Ovary (tissue), 9 donors: ENCODE measurements around the gene TPST1. TPM values are rescaled to one million over a fixed set of nuclear protein-coding genes. Genes with fewer than 3 reads are reported as not detected.

Source experiments
- DNase-seq, 5 donors: peaks; one replicate each; pipeline ENCODE4 v3.0.0-alpha.2; 2019 to 2020
- H3K27ac ChIP-seq, 2 donors: fragments of 200-600 bp; one replicate each; pipeline versions ENCODE4 v1.5.1 to v1.8.0; 2019 to 2022
- H3K27me3 ChIP-seq: fragments of 200-600 bp; one replicate; pipeline ENCODE4 v1.8.0; 2022
- H3K36me3 ChIP-seq: fragments of 200-600 bp; sonication (generic); one replicate; pipeline ENCODE4 v1.5.1; 2019
- H3K4me1 ChIP-seq: one replicate; pipeline ENCODE4 v1.8.1; 2013; ENCODE audit warnings: mild to moderate bottlenecking, moderate library complexity; ENCODE audit not compliant: insufficient read depth
- H3K4me3 ChIP-seq: fragments of 200-600 bp; sonication (generic); one replicate; pipeline ENCODE4 v1.5.1; 2017
- H3K9me3 ChIP-seq, 2 donors: fragments of 200-600 bp in 1 of 2; sonication (generic) in 1 of 2; one replicate each; pipeline versions ENCODE4 v1.5.1 to v1.8.1; 2013 to 2019; ENCODE audit warnings: mild to moderate bottlenecking in 1 of 2, moderate library complexity in 1 of 2
- EP300 ChIP-seq: sonication (generic); formaldehyde crosslinking; IDR thresholded peaks from one replicate; pipeline ENCODE4 v1.6.1; 2017; ENCODE audit warnings: antibody characterized with exemption
- POLR2A ChIP-seq: fragments of 450-650 bp; IDR thresholded peaks from one replicate; pipeline ENCODE4 v1.6.1; 2017; ENCODE audit warnings: antibody characterized with exemption, mild to moderate bottlenecking, moderate library complexity
- WGBS, 3 donors: extraction: QIAGEN DNeasy Blood & Tissue Kit in 1 of 3; methylation state at CpG; one replicate each; pipeline versions ENCODE4 v1.1.5 to v1.1.7; 2013 to 2017; 5-methylcytosine and 5-hydroxymethylcytosine counted together
- intact Hi-C, 4 donors: fragments of 100-400 bp; cut with DNase I; formaldehyde crosslinking; loops; one replicate each; pipeline versions ENCODE4 v1.11.0 to v1.15.1; 2022 to 2023
- polyA plus RNA-seq, 2 donors: library from polyadenylated mRNA; stranded (reverse); fragments of 200-250 nt in 1 of 2; fragments of 350-450 nt in 1 of 2; fragmentation: Illumina TruSeq in 1 of 2; extraction: RNeasy Lipid Tissue Mini Kit (QIAGEN cat#74804) in 1 of 2; gene quantifications; one replicate each; pipeline ENCODE4 v1.2.3, GENCODE V29; 2013 to 2014
- total RNA-seq, 7 donors: library from RNA; depleted of rRNA in 2 of 7; stranded (reverse); fragments of >200 nt in 2 of 7; fragmentation: NEBNext Ultra II Directional in 3 of 7; extraction: Animal tissue kit (Norgen Biotek cat#: 25700) in 3 of 7; gene quantifications; one replicate each; pipeline versions ENCODE4 v1.1.0 to v1.2.4, GENCODE V29; 2016 to 2023
- TF ChIP-seq, protein P1 (sequence below), 3 donors: fragments of 450-650 bp in 2 of 3; fragments of 200-600 bp in 1 of 3; IDR thresholded peaks; one replicate each; pipeline versions ENCODE4 v1.5.1 to v1.8.0; 2016 to 2022; ENCODE audit warnings: antibody characterized with exemption in 3 of 3, mild to moderate bottlenecking in 1 of 3
- donor health status: DM: no; HTN: no; CAD: no; lungs with moderate emphysema.
- donor health status: DM: no; HTN: no; CAD: no.
- donor health status: Bipolar disorder and iron deficiency.
- donor health status: DM: yes; HTN: yes; CAD: no.
- donor health status: DM: no; HTN: no; CAD: no.
- donor health status: DM: yes; HTN: yes; CAD: no.

The TPST1 gene
- total and polyA plus RNA-seq, 9 donors: 18.9 to 42.6 (median 30.3) TPM

DNA sequence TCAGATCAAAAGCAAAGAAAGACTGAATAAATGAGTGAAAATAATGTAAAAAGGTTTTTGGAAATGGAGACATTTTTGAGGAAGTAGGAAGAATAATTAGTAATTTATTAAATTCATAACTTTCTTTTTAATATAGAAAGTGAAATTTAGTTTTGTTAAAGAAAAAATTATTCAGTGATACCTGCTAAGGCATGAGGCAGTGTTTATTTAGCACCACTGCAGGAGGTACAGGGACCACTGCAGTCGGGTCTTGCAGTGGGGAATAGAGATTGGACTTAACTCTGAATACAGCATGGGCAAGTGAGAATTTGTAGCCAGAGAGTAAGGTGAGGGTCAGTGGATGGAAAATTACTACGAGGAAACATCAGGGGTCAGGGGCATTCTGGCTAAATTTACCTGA is 39.9 kb downstream of the TPST1 start:
- no peak for TF ChIP-seq POLR2A
- TF ChIP-seq, protein P1, sequence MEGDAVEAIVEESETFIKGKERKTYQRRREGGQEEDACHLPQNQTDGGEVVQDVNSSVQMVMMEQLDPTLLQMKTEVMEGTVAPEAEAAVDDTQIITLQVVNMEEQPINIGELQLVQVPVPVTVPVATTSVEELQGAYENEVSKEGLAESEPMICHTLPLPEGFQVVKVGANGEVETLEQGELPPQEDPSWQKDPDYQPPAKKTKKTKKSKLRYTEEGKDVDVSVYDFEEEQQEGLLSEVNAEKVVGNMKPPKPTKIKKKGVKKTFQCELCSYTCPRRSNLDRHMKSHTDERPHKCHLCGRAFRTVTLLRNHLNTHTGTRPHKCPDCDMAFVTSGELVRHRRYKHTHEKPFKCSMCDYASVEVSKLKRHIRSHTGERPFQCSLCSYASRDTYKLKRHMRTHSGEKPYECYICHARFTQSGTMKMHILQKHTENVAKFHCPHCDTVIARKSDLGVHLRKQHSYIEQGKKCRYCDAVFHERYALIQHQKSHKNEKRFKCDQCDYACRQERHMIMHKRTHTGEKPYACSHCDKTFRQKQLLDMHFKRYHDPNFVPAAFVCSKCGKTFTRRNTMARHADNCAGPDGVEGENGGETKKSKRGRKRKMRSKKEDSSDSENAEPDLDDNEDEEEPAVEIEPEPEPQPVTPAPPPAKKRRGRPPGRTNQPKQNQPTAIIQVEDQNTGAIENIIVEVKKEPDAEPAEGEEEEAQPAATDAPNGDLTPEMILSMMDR (IDR thresholded peaks at IDR 0.05): no peak
- TF ChIP-seq EP300: no peak
- Histone ChIP-seq H3K27me3 (no peaks in the 10 kb centered on the region), H3K27ac (no peak overlapping the region), H3K9me3 (no peaks in the 10 kb centered on the region), H3K4me1 (peaks cover 5% of the 10 kb centered on the region), H3K4me3 (no peak overlapping the region), H3K36me3 (no peaks in the 10 kb centered on the region)
- 52 to 72% (median 60%) methylated on average over 2 of the region's 2 CpGs for WGBS, 3 donors
- DNase-seq: no peak
- intact Hi-C loops: no loop called here

DNA sequence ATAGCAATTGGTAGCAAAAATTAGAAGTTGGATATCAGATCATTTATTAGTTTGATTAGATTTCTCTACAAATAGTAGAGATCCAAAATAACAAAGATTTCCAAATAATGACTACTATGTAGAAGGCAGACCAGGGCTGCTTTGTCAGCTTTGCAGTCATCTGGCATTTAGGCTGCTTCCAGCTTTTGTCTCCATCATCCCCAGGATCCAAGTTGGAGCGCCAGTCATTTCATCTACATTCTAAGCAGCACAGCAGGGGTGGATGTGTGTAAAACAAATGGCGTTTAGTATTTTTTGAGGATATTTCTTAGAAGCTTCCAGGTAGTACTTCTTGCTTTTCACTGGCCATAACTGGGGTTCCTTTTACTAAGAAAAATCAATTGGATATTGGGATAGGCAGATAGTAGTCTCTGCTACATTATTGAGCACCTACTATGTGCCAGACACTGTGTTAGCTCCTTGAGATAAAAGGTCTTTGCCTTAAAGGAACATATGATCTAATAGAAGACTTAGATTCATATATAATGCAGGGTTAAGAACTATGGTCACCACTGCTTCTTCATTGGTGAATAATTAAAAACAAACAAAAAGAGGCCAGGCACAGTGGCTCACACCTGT is 41.5 kb downstream of the TPST1 start:
- Histone ChIP-seq H3K4me1 (peaks cover 5% of the 10 kb centered on the region), H3K4me3 (no peak overlapping the region), H3K9me3 (no peaks in the 10 kb centered on the region), H3K27me3 (no peaks in the 10 kb centered on the region), H3K36me3 (no peaks in the 10 kb centered on the region), H3K27ac (no peak overlapping the region)
- TF ChIP-seq POLR2A: no peak
- TF ChIP-seq, protein P1 (IDR thresholded peaks at IDR 0.05): no peak
- no peak for TF ChIP-seq EP300
- intact Hi-C loops: no loop called here
- DNase-seq: no peak
- 93 to 99% (median 95%) methylated on average over 2 of the region's 2 CpGs for WGBS, 3 donors

DNA sequence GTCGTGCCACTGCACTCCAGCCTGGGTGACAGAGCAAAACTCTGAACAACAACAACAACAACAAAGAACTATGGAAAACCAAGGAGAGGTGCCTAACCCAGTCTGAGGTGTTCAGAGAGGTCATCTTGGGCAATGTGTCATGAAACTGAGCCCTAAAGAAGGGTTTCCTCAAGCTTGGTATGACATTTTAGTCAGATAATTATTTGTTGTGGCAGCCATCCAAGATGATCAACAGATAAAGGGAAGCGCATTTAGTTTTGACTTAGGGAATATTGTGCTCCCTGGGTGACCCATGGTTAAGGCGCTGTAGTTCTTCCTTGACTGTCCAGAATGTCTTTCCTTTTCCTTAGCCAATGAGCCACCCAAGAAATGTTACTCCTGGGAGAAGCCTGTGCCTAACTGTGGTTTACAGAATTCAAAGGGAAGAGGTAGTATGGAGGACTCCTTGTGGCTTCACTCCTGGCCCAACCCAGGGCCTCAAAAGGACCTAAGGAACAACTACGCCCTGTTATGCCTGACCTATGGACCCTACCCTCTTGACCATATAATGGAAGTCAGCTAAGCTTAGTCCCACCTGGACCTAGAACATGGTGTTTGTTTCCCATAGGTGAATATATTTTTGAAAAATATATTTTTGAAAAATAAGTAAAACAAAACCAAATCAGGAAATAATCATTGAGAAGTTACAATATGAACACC is 42.4 kb downstream of the TPST1 start:
- no peaks in the 10 kb centered on the region for H3K27me3 ChIP-seq
- no peak for TF ChIP-seq POLR2A
- TF ChIP-seq, protein P1 (IDR thresholded peaks at IDR 0.05): no peak
- no peak for TF ChIP-seq EP300
- WGBS, 3 donors: 92 to 97% (median 95%) methylated on average over 4 of the region's 4 CpGs
- H3K27ac ChIP-seq: no peak overlapping the region
- no peak for DNase-seq
- H3K4me3 ChIP-seq: no peak overlapping the region
- intact Hi-C loops: no loop called here
- no peaks in the 10 kb centered on the region for H3K9me3 ChIP-seq
- H3K4me1 ChIP-seq: peaks cover 5% of the 10 kb centered on the region
- no peaks in the 10 kb centered on the region for H3K36me3 ChIP-seq

DNA sequence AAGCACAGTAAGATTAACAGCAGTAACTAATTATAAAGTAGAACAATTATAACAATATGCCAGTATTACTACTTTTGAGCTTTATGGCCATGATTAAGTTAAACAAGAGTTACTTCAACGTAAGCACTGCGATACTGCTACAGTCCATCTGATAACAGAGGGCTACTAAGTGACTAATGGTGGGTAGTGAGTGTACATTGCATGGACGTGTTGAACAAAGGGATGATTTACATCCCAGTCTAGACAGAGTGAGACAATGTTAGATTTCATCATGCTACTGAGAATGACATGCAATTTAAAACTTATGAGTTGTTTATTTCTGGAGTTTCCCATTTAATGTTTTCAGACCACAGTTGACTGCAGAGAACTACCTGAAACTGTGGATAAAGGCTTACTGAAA is 45.6 kb downstream of the TPST1 start:
- Histone ChIP-seq H3K9me3 (no peaks in the 10 kb centered on the region), H3K36me3 (no peaks in the 10 kb centered on the region), H3K27me3 (no peaks in the 10 kb centered on the region), H3K27ac (no peak overlapping the region), H3K4me1 (peaks cover 2% of the 10 kb centered on the region), H3K4me3 (no peak overlapping the region)
- 81 to 88% (median 85%) methylated on average over 3 of the region's 3 CpGs for WGBS, 3 donors
- TF ChIP-seq POLR2A (no peak), EP300 (no peak)
- TF ChIP-seq, protein P1 (IDR thresholded peaks at IDR 0.05): no peak
- intact Hi-C loops: no loop called here
- no peak for DNase-seq
